SK-N-SH (cell line): ENCODE data around the gene TRIM50. TPM values are rescaled to one million over a fixed set of nuclear protein-coding genes. Genes with fewer than 3 reads are reported as not detected.
"Not testable (repeated sequence)": the region's sequence is repeated elsewhere in the genome, so short reads cannot be mapped to it uniquely, and the experiment has no call there.

Experiments
- CTCF ChIA-PET: fragments of 300-600, 350-600 bp; formaldehyde crosslinking; extraction: SDS; loops from one replicate; lab custom pipeline; 2021; lab: Yijun Ruan, JAX
- POLR2A ChIA-PET: fragments of 350-600 bp; sonication (Branson Sonifier 250); formaldehyde crosslinking; extraction: SDS; loops from one replicate; lab custom pipeline; 2020; ENCODE audit warnings: antibody characterized with exemption, inconsistent platforms; lab: Yijun Ruan, JAX
- DNase-seq: peaks from one replicate; pipeline ENCODE4 v3.0.0; 2012
- H2AFZ ChIP-seq: fragments of 200-600 bp; sonication (generic); 2 replicates; pipeline ENCODE4 v1.8.1; 2016; ENCODE audit warnings: antibody characterized with exemption, mild to moderate bottlenecking, low read depth
- H3F3A ChIP-seq: fragments of 200-600 bp; sonication (generic); replicated peaks from 2 replicates; pipeline ENCODE3; 2016; ENCODE audit warnings: antibody characterized with exemption, mild to moderate bottlenecking; ENCODE audit not compliant: insufficient read depth
- H3K27ac ChIP-seq, 2 experiments: fragments of 200-500 bp in 1 of 2; fragments of 200-600 bp in 1 of 2; sonication (Bioruptor generic) in 1 of 2; sonication (generic), shearing (Covaris generic) in 1 of 2; 2 replicates each; pipeline versions ENCODE4 v1.5.1 to v1.6.1; 2014 to 2016; ENCODE audit warnings: low read depth in 2 of 2, inconsistent platforms in 1 of 2, low read length in 1 of 2, mild to moderate bottlenecking in 1 of 2, mixed read lengths in 1 of 2
- H3K27me3 ChIP-seq: fragments of 200-600 bp; sonication (generic), shearing (Covaris generic); 2 replicates; pipeline ENCODE4 v1.6.1; 2016; ENCODE audit warnings: mixed run types; ENCODE audit not compliant: insufficient read depth
- H3K36me3 ChIP-seq, 2 experiments: fragments of 200-500 bp in 1 of 2; fragments of 200-600 bp in 1 of 2; sonication (Bioruptor generic) in 1 of 2; sonication (generic) in 1 of 2; replicated peaks in 1 of 2; 2 replicates each; pipeline versions ENCODE3 to v1.5.1; 2014 to 2016; ENCODE audit warnings: low read length in 1 of 2, mild to moderate bottlenecking in 1 of 2; ENCODE audit not compliant: insufficient read depth in 2 of 2, control insufficient read depth in 1 of 2
- H3K4me1 ChIP-seq, 2 experiments: fragments of 200-500 bp in 1 of 2; fragments of 200-600 bp in 1 of 2; sonication (Bioruptor generic) in 1 of 2; sonication (generic), shearing (Covaris generic) in 1 of 2; 2 replicates each; pipeline versions ENCODE4 v1.5.1 to v1.6.1; 2014 to 2016; ENCODE audit warnings: low read depth in 1 of 2, low read length in 1 of 2, mixed run types in 1 of 2; ENCODE audit not compliant: insufficient read depth in 2 of 2, control insufficient read depth in 1 of 2
- H3K4me2 ChIP-seq: fragments of 200-600 bp; sonication (generic), shearing (Covaris generic); 2 replicates; pipeline ENCODE4 v1.6.1; 2017; ENCODE audit warnings: mixed run types
- H3K4me3 ChIP-seq, 2 experiments: fragments of 200-500 bp in 1 of 2; fragments of 200-600 bp in 1 of 2; sonication (Bioruptor generic) in 1 of 2; sonication (generic), shearing (Covaris generic) in 1 of 2; 2 replicates each; pipeline versions ENCODE4 v1.5.1 to v1.8.1; 2014 to 2016; ENCODE audit warnings: low read depth in 2 of 2, inconsistent platforms in 1 of 2, low read length in 1 of 2, mild to moderate bottlenecking in 1 of 2, mixed read lengths in 1 of 2, moderate library complexity in 1 of 2
- H3K79me2 ChIP-seq: fragments of 200-600 bp; sonication (generic); 2 replicates; pipeline ENCODE4 v1.8.1; 2017; ENCODE audit warnings: mild to moderate bottlenecking; ENCODE audit not compliant: insufficient read depth
- H3K9ac ChIP-seq: fragments of 200-600 bp; sonication (generic); 2 replicates; pipeline ENCODE4 v1.6.1; 2017; ENCODE audit warnings: mixed run types
- H3K9me2 ChIP-seq: fragments of 200-600 bp; sonication (generic); 2 replicates; pipeline ENCODE4 v1.6.1; 2017; ENCODE audit warnings: mixed run types
- H3K9me3 ChIP-seq: fragments of 200-600 bp; sonication (generic); 2 replicates; pipeline ENCODE4 v1.6.1; 2017; ENCODE audit warnings: mixed run types, mild to moderate bottlenecking, moderate library complexity
- H4K20me1 ChIP-seq: fragments of 200-600 bp; sonication (generic); 2 replicates; pipeline ENCODE4 v1.6.1; 2017; ENCODE audit warnings: mild to moderate bottlenecking, mixed run types; ENCODE audit not compliant: insufficient read depth
- ELF1 ChIP-seq: IDR thresholded peaks from 2 replicates; pipeline ENCODE4 v1.4.0; 2012
- EP300 ChIP-seq, 2 experiments: IDR thresholded peaks; 2 replicates each; pipeline versions ENCODE4 v1.4.0 to v1.6.1; 2012; ENCODE audit warnings: borderline replicate concordance in 1 of 2, low read depth in 1 of 2, low read length in 1 of 2
- EZH2phosphoT487 ChIP-seq: fragments of 200-600 bp; sonication (generic); IDR thresholded peaks from 2 replicates; pipeline ENCODE4 v1.6.1; 2017; ENCODE audit warnings: low read depth, mixed run types, mild to moderate bottlenecking, antibody characterized with exemption, moderate library complexity, borderline replicate concordance
- FOSL2 ChIP-seq: IDR thresholded peaks from 2 replicates; pipeline ENCODE4 v1.4.0; 2012; ENCODE audit warnings: low read depth, mild to moderate bottlenecking, moderate library complexity, borderline replicate concordance
- GABPA ChIP-seq: IDR thresholded peaks from 2 replicates; pipeline ENCODE4 v1.4.0; 2012; ENCODE audit warnings: low read depth, mild to moderate bottlenecking
- GATA2 ChIP-seq: sonication (generic); formaldehyde crosslinking; IDR thresholded peaks from 2 replicates; pipeline ENCODE4 v1.5.0; 2020; ENCODE audit warnings: mild to moderate bottlenecking, missing genetic modification reagents
- JUND ChIP-seq: IDR thresholded peaks from 2 replicates; pipeline ENCODE4 v1.4.0; 2012
- NFIC ChIP-seq: IDR thresholded peaks from 2 replicates; pipeline ENCODE4 v1.4.0; 2012; ENCODE audit warnings: borderline replicate concordance
- SMC3 ChIP-seq: IDR thresholded peaks from 2 replicates; pipeline ENCODE4 v1.6.1; 2012; ENCODE audit warnings: low read depth, low read length, improper control_type of control experiment
- WGBS: methylation state at CpG from one replicate; pipeline ENCODE4 v1.1.6; 2017; ENCODE audit warnings: low lambda C conversion rate; 5-methylcytosine and 5-hydroxymethylcytosine counted together
- polyA plus RNA-seq, 3 experiments: library from polyadenylated mRNA; depleted of rRNA; stranded (reverse); fragments of >200 nt; gene quantifications; 2 replicates each; pipeline ENCODE4 v1.2.3, GENCODE V29; 2012
- TF ChIP-seq, protein P1 (sequence below): IDR thresholded peaks from 2 replicates; pipeline ENCODE4; 2012
- TF ChIP-seq, protein P2 (sequence below): IDR thresholded peaks from 2 replicates; pipeline ENCODE4 v1.6.1; 2012; ENCODE audit warnings: mild to moderate bottlenecking, low read depth, low read length, moderate library complexity

Gene TRIM50
- polyA plus RNA-seq, 1 of the 3 experiments (the other 2 are of a cell fraction): not detected

DNA sequence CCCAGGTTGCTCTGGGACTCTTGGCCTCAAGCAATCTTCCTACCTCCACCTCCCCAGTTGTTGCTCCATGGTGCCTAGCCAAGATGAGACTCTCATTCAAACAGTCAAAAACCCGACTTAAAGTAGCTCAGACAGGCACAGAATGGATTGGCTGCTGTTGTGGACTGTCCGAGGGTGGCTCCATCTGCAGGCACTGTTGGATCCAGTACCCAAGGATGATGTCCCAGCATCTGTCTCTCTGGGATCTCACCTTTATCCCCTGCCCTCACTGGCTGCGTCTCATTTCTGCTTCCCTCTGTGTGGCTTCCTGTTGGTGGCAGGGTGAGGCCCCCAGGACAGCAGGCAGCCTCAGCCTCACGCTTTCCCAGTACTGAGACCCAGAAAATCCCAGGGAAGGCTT is 48.4 kb upstream of the TRIM50 start:
- H3K27ac ChIP-seq, H3K4me2 ChIP-seq, H3F3A ChIP-seq, H3K36me3 ChIP-seq, DNase-seq, H3K9ac ChIP-seq, POLR2A ChIA-PET, H3K9me3 ChIP-seq, H3K4me3 ChIP-seq, H2AFZ ChIP-seq, H3K4me1 ChIP-seq, H3K79me2 ChIP-seq, H4K20me1 ChIP-seq, H3K9me2 ChIP-seq: not testable (repeated sequence)
- 65% methylated on average over 4 of the region's 4 CpGs for WGBS
- CTCF ChIA-PET: interaction anchor here (1.7 to 2.1 kb wide), 2 partner anchors 33 to 52 kb away, joined by 3 to 5 read pairs; no protein-coding TSS in a partner anchor
- peaks cover 51% of the 10 kb centered on the region for H3K27me3 ChIP-seq

DNA sequence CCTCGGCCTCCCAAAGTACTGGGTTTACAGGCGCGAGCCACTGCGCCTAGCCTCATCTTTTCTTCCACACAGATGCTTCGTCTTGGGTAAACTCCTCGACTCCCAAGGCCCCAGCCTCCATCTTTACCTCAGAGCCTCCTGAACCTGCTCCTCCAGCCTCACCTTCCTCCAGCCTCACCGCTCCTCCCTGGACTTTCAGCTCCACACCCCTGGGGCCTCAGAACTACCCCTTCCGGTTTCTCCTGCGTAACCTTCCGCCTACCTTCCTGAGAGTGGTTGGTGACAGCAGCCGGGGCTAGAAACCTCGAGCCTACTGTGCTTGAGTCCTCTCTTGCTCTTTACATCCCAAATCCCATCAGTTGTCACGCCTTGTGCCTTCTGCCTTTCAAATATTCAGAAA is 45.9 kb upstream of the TRIM50 start:
- no peaks in the 10 kb centered on the region for H3K9me2 ChIP-seq
- 77% methylated on average over 13 of the region's 13 CpGs for WGBS
- no peak for DNase-seq
- no peak for TF ChIP-seq SMC3
- TF ChIP-seq, protein P1, sequence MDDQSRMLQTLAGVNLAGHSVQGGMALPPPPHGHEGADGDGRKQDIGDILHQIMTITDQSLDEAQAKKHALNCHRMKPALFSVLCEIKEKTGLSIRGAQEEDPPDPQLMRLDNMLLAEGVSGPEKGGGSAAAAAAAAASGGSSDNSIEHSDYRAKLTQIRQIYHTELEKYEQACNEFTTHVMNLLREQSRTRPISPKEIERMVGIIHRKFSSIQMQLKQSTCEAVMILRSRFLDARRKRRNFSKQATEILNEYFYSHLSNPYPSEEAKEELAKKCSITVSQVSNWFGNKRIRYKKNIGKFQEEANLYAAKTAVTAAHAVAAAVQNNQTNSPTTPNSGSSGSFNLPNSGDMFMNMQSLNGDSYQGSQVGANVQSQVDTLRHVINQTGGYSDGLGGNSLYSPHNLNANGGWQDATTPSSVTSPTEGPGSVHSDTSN: no peak
- no peak for TF ChIP-seq EZH2phosphoT487
- TF ChIP-seq, protein P2, sequence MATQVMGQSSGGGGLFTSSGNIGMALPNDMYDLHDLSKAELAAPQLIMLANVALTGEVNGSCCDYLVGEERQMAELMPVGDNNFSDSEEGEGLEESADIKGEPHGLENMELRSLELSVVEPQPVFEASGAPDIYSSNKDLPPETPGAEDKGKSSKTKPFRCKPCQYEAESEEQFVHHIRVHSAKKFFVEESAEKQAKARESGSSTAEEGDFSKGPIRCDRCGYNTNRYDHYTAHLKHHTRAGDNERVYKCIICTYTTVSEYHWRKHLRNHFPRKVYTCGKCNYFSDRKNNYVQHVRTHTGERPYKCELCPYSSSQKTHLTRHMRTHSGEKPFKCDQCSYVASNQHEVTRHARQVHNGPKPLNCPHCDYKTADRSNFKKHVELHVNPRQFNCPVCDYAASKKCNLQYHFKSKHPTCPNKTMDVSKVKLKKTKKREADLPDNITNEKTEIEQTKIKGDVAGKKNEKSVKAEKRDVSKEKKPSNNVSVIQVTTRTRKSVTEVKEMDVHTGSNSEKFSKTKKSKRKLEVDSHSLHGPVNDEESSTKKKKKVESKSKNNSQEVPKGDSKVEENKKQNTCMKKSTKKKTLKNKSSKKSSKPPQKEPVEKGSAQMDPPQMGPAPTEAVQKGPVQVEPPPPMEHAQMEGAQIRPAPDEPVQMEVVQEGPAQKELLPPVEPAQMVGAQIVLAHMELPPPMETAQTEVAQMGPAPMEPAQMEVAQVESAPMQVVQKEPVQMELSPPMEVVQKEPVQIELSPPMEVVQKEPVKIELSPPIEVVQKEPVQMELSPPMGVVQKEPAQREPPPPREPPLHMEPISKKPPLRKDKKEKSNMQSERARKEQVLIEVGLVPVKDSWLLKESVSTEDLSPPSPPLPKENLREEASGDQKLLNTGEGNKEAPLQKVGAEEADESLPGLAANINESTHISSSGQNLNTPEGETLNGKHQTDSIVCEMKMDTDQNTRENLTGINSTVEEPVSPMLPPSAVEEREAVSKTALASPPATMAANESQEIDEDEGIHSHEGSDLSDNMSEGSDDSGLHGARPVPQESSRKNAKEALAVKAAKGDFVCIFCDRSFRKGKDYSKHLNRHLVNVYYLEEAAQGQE: no peak
- no peak overlapping the region for H3K4me2 ChIP-seq
- no peaks in the 10 kb centered on the region for H3K4me1 ChIP-seq
- no peaks in the 10 kb centered on the region for H3K36me3 ChIP-seq
- H3K4me3 ChIP-seq: no peak overlapping the region
- no peak overlapping the region for H2AFZ ChIP-seq
- H3K27me3 ChIP-seq: peaks cover 29% of the 10 kb centered on the region
- no peak overlapping the region for H3K9ac ChIP-seq
- H4K20me1 ChIP-seq: no peaks in the 10 kb centered on the region
- no peaks in the 10 kb centered on the region for H3K9me3 ChIP-seq
- H3F3A ChIP-seq: no peaks in the 10 kb centered on the region
- H3K27ac ChIP-seq: no peak overlapping the region
- ChIA-PET POLR2A (no interaction called here), CTCF (no interaction called here)
- no peaks in the 10 kb centered on the region for H3K79me2 ChIP-seq

DNA sequence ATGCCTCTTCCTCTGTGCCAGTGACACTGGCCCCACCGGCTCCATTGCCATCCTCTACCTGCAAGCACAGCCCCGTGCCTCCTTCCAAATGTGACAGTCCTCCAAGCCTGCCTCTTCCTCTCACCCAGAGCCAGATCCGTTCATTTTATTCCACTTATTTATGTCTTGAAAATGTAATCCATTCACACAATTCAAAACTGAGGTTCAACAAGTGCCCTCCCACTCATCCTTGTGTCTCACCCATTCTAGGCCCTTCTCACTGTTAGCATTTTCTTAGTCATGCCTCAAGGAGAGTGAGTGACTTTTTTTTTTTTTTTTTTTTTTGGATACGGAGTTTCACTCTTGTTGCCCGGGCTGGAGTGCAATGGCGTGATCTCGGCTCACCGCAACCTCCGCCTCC is 41.7 kb upstream of the TRIM50 start:
- no peaks in the 10 kb centered on the region for H3K9me3 ChIP-seq
- H3F3A ChIP-seq: no peaks in the 10 kb centered on the region
- no peak overlapping the region for H3K9ac ChIP-seq
- no peak overlapping the region for H3K4me2 ChIP-seq
- POLR2A ChIA-PET: no interaction called here
- H3K27ac ChIP-seq: no peak overlapping the region
- no peak overlapping the region for H2AFZ ChIP-seq
- no peak overlapping the region for H3K4me3 ChIP-seq
- WGBS: 76% methylated on average over 9 of the region's 9 CpGs
- DNase-seq: no peak
- H3K79me2 ChIP-seq: no peaks in the 10 kb centered on the region
- H4K20me1 ChIP-seq: no peaks in the 10 kb centered on the region
- no peaks in the 10 kb centered on the region for H3K27me3 ChIP-seq
- no peaks in the 10 kb centered on the region for H3K4me1 ChIP-seq
- no peaks in the 10 kb centered on the region for H3K9me2 ChIP-seq
- no peaks in the 10 kb centered on the region for H3K36me3 ChIP-seq
- TF ChIP-seq GABPA (no peak), ELF1 (no peak), GATA2 (CRISPR knock-in tag) (no peak), JUND (no peak), EP300 (IDR thresholded peaks at IDR 0.05; ENCODE audit: borderline replicate concordance in 1 of 2, low read depth in 1 of 2, low read length in 1 of 2) (no peak), NFIC (no peak), FOSL2 (no peak)
- CTCF ChIA-PET: interaction anchor here (1.1 to 1.5 kb wide), 2 partner anchors 82 kb away, joined by 3 to 7 read pairs; no protein-coding TSS in a partner anchor
